ENCODE measurements around the gene CRADD.

DNA sequence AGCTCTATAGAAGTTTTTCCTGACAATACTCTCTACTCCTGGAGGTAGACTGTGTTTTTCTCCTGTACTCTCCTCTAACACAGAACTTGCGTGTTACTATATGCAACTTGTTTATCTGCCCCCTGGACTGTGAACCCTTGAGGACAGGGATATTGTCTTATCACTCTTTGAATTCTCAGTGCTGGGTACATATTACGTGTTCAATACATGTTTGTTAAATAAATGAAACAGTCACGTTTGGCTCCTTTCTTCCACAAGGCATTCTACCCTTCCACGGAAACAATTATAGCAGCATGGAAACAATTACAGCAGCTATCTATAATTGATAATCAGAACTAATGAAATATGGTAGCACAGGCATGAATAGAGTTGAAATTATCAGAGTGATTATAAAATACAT, 50.7 kb downstream of the CRADD start:
- TF ChIP-seq POLR2A (IDR thresholded peaks at IDR 0.05) = no peak
- TF ChIP-seq, protein P1, sequence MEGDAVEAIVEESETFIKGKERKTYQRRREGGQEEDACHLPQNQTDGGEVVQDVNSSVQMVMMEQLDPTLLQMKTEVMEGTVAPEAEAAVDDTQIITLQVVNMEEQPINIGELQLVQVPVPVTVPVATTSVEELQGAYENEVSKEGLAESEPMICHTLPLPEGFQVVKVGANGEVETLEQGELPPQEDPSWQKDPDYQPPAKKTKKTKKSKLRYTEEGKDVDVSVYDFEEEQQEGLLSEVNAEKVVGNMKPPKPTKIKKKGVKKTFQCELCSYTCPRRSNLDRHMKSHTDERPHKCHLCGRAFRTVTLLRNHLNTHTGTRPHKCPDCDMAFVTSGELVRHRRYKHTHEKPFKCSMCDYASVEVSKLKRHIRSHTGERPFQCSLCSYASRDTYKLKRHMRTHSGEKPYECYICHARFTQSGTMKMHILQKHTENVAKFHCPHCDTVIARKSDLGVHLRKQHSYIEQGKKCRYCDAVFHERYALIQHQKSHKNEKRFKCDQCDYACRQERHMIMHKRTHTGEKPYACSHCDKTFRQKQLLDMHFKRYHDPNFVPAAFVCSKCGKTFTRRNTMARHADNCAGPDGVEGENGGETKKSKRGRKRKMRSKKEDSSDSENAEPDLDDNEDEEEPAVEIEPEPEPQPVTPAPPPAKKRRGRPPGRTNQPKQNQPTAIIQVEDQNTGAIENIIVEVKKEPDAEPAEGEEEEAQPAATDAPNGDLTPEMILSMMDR (IDR thresholded peaks at IDR 0.05) = no peak
